SW480 (cell line): ENCODE measurements around the gene SLC44A3.
"Not testable (repeated sequence)": the region's sequence is repeated elsewhere in the genome, so short reads cannot be mapped to it uniquely, and the experiment has no call there.

Experiments used
- DNase-seq: peaks from one replicate; pipeline ENCODE4 v3.0.0-alpha.2; 2016; ENCODE audit warnings: low spot score

The SLC44A3 gene

DNA sequence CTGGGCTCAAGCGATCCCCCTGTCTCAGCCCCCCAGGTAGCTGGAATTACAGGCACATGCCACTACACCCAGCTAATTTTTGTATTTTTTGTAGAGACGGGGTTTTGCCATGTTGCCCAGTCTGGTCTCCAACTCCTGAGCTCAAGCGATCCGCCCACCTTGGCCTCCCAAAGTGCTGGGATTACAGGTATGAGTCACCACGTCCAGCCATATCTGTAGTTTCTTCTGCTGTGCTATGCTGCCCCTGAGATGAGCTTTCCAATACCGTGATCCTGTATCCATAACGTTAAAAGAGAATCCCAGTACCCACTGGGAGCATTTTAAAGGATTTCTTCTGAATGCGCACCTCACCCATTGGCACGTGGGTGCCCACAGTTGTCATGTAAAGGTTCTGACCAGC lies 20.2 kb downstream of the SLC44A3 start:
- DNase-seq, result not testable (repeated sequence)

DNA sequence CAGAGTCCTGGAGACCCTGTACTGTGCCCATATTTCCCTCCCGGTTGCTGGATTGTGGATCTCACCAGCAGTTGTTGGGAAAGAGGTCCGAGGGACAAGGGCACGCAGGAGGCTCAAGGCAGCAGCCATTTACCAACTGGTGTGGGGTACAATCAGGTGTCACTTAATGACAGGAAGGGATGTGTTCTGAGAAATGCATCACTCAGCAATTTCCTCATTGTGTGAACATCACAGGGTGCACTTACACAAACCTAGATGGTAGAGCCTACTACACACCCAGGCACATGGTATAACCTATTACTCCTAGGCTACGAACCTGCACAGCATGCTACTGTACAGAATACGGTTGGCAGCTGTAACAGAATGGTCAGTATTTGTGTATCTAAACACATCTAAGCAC lies 20.7 kb downstream of the SLC44A3 start:
- no peak for DNase-seq

DNA sequence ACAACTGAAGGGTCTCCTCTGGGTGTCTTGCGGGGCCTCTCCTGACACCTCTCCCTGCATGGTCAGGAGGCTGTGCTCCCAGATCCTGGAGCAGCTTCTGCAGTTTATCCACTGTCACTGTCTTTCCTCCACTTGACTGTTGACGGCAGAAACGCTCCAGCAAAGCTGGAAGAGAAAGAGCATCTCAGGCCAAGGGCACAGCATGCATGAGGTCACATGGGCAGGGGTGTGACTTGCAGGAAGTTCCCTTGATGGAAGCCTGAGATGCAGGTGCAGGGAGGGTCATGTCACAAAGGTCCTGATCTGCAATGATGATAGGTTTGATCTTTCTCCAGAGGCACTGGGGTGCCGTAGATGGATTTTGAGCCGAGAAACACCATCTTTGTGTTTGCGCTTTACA lies 23.3 kb downstream of the SLC44A3 start:
- DNase-seq, result no peak

DNA sequence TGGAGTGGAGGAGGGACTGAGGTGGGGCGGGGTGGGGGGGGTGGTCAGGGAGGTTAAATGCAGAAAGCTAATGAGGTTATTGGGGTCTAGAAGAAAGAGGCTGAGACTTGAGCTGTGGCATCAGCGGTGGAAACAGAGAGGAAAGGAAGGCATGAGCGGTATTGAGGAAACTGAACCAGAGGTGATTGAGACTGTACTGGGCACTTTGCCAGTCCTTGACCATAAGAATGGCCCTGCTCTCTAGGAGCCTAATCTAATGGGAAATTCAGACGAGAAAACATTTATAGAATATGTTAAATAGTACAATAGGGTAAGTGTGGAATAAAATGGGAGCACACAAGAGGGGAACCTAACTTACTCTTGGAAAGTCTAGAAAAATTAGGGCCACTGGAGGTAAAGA lies 23.7 kb downstream of the SLC44A3 start:
- DNase-seq, result no peak

DNA sequence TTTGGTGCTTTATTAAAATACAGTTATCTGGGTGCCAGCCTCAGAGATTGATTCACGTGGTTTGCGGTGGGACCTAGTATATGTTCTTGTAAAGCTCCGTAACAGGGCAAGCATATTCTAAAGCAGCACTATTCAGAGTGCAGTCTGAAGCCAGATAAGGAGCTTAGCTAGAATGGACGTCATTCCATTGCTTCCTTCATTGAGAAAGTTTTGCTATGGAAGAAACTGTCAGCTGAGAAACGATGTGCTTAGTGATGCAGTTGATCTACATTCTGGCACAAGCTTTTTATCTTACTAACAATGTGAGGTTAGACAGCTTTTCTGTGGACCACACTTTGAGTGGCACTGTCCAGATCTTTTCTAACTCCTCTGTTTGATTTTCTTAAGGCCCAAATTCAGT lies 26.2 kb downstream of the SLC44A3 start:
- no peak for DNase-seq

DNA sequence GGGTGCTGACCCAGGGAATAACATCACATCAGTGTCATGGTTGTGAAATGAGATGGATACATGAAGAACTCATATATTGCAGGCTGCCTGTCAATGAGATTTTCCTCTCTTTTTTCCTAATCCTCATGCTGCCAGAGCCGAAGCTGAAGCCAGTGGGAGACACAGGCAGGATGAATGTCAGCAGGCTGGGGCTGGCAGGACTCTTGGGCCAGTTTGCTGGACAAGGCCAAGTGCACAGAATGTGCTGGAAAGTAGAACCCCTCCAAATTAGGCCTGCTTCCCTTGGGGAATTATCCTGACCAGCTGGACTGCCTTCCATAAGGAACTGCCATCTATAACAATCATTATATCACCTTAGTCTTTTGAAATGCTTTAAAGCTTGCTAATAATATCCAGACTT lies 31.4 kb downstream of the SLC44A3 start:
- DNase-seq, result no peak

DNA sequence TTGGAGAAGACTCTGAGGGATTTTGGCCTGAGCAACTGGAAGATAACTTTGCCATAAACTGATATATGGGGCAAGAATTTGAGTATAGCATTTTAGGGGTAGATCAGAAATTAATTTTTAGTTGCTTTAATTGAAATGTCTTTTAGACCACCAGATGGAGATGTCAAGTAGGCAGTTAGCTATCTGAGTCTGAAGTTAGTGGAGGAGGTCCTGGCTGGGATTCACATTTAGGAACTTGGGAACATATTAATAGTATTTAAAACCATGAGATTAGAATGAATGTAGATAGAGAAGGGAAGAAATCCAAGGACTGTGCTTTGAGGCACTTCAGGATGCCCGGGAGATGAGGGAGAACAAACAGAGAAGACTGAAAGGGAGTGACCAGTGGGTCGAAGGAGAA lies 32.6 kb downstream of the SLC44A3 start:
- no peak for DNase-seq

DNA sequence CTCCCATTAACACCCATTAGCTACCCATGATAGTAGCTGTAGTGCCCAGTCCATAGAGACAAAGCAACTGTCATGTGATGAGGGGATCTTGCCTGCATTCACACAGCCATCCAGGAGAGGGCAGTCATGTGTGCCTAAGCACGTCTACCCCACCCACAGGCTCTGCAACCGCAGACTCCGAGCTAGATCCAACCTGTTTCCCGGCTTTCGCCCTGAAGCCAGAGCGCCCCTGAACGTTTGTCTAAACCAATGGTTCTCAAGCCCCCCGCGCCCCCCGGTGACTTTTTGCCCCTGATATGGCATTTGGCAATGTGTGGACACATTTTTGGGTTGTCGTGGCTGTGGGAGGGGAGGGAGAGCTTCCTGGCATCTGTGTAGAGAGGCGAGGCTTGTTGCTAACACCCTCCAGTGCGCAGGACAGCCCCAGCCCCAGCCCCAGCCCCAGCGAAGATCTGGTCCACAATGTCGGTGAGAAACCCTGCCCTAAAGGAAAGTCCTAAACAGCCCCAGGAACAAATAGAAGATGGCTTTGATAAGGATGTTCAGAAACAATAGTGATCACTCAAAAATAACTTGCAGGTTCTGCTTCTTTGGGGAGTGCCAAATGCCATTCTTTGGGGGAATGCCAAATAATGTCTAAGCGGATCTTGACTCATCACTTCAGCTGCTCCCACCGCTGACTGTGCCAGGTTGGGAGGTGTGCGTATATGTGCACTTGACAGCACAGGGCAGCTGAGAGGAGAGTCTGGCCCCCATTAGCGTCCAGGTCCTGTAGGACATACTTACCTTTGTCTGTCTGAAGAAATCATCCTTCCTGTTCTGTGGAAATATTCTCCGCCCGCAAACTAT lies 34.5 kb downstream of the SLC44A3 start:
- DNase-seq, result peak; percentile 88

DNA sequence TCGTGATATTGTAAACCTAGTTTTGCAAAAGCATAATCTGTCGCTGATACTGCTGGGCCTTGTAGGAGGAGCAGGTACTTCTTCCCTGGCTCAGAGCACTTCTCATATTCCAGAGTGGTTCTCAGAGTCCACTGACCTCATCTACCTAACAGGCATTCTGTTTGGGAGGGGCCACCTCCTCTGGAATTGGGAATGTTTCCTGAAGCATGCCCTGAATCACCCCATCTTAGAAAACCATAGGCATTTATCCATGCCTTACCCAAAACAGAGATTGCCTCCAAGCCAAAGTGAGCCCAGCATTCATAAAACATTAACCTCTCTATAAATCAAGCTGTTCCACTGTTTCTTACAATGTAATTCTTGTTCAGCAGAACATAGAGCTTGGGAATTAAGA lies 35.1 kb downstream of the SLC44A3 start:
- DNase-seq, result peak; percentile 5

DNA sequence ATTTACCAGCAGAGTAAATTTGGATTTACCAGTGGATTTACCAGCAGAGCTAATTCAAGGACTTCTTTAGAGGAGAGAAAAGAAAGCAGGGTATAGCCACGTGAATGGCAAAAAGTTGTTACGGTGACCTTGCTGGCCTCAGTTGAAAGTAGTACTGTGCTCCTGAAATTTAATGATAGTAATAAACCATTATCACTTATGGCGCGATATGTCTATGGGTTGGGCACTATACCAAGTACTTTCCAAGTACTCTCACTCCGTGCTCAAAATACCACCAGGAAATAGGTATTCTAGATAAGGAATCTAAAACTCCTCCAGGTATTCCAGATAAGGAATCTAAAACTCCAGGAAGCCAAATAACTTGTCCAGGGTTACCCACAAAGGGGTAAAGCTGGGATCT lies 35.8 kb downstream of the SLC44A3 start:
- no peak for DNase-seq

DNA sequence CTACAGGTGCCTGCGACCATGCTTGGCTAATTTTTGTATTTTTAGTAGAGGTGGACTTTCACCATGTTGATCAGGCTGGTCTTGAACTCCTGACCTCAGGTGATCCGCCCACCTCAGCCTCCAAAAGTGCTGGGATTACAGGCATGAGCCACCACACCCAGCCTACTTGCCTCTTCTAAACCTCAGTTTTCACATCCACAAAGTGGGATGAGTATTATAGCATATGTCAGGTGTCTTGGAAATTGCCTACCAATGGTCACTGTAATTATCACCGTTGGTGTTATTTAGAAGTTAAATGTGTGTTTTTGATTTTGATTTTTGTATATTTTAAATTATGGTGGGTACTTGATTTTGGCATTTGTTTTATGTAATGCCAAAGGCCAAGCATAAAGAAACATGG lies 36.7 kb downstream of the SLC44A3 start:
- no peak for DNase-seq

DNA sequence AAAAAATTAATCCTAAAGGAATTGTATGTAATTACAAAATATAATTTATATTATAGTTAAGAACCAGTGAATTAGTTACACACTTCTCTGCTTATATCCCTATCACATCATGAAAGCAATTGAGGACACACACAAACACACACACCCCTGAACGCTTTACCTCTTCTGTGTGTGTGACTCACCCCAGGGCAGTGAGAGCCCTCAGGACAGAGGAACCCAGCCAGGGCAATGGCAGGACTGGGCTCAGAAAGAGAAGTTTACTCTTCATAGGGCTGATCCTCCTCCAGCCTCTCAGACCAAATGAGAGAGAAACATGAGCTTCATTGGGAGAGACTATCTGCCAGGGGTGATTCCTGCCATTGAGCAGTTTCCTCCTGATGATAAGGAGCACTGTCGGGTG lies 38.1 kb downstream of the SLC44A3 start:
- DNase-seq, result no peak

DNA sequence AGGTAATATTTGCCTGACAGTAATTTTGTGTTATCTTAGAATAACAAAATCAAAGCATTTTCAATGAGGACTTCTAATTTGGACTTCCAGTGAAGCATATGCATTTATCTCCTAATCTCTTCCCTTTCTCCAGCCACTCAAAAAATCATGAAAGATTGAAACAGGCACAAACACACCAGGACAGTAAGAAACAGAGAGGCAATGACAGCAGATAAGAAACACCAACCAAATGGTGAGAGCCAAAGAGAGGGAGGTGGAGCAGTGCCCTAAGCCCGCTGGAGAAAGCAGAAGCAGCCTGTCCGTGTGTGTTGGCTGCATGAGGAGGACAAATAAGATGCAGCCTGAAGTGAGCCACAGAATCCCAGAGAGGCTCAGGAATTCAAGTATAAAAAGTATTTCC lies 39.0 kb downstream of the SLC44A3 start:
- DNase-seq, result no peak

DNA sequence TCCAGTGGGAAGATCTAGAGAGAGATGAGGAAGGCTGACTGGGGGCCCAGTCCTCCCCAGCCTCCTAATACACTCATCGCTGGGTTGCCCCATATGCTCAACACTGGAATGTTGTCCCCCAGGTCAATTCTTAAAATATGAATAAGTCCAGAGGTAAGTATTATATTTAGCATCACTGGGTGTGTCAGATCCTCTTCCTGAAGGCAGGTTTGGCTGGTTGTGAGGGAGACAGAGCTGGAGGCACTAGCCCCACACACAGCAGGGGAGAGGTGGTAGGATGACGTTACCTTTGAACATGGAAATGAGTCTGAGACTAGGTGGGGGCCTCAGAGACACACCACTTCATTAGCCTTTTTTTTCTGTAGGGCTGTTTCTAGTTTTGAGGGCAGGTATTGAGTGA lies 42.6 kb downstream of the SLC44A3 start:
- DNase-seq, result no peak

DNA sequence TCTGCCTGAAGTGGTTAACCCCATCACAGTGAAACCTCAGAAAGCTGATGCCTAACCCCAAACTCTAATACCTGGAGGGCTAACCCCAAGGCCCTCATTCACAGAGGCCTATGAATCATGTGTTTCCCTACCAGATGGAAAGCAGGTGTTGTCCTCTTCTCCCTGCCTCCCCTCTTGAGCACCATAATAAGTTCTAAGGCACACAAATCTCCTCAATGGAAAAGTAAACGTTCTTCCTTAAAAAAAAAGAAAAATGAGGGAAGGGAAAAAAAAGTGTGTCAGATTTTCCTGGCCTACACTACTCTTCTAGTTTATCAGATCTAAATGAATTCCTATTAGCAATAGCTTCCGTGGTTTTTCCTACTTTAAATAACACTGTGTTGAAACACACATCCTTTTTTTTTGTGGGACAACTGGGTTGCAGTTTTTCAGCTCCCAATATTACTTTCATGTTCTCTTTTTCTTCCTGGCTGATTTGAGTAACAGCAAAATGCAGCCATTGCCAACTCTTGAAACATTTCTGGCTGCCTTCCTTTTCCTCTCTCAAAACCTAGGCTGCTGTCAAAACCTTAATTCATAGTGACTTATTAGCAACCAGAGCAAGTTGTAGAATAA lies 43.2 kb downstream of the SLC44A3 start:
- DNase-seq, result no peak

DNA sequence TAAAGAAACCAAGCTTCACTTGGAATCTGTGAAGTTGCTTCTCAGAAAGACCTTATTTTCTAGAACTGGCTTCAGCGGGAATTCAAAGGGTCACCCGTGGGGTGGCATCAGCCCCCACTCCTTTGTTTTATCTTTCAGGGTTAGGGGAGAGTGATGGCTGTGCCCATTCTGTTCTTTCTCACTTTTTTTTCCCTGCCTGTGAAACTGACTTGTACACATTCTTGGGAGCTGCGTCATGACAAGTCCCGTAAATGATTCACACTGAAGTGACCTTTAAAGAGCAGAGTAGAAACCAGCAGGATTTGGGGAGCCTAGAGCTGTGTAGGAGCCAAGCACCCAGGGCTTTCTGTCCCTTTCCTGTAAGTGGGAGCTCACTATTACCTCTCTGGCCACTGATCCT lies 43.8 kb downstream of the SLC44A3 start:
- DNase-seq, result peak; percentile 31

DNA sequence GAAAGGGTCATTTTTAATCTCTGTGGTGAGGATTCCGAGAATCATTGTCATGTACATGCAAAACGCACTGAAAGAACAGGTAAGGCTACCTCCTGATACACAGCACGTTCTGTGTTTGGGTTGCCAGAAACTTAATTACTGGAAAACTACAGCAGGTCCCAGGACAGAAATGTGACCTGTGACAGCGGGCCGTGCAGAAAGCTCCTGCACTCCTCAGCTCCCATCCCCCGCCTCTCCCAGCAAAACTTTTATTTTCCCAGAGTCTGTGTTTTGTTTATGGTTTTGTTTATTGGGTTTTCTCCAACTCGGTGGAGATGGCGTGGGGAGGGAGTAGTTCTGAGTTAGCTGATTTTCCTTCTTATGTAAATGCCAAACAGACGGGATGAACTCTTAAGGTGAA lies 44.7 kb downstream of the SLC44A3 start:
- DNase-seq, result no peak

DNA sequence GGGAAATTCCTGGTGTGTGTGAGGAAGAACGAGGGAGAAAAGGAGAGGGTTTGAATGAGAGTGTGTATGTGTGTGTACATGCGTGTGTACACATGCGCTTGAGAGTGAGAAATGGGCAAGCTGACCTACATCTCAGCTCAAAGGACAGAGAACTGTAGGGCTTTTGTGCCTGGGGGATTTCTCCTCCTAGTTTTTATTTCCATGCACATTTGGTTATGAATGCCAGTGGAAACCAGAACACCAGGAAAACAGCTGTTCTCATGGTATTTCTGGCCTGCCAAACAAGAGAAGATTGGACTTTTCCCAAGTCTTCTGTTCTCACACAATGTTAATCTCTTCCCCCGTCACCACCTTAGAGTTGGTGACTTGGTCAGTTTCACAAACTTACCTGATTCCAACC lies 45.2 kb downstream of the SLC44A3 start:
- no peak for DNase-seq

DNA sequence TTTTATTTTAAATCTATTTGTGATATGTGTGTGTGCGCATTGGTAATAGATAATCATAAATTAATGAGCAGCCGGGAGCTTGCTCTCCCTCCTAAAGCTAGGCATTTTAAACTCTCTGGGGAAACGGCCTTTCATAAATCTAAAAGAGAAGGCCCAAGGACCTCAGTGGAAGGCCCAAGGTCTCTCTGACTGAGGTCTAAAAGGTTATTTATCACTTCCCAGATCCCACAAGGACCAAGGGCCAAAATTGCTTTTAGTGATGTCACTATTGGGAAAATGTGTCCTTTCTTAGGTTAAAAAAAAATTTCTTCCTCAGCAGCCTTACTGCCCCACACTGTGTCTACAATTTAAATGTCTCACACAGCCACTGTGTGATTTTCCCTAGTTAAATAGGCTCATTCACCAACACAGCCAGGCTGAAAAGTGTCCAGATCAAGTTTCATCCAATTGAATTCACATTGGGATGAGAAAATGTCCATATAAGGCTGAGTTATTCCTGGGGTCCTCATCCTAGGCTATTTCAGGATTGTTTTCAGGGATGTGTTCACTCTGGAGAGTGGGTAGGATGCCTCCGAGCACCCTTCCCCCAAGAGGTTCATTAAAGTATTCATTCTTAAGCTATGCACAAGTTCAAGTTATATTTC lies 46.1 kb downstream of the SLC44A3 start:
- no peak for DNase-seq

DNA sequence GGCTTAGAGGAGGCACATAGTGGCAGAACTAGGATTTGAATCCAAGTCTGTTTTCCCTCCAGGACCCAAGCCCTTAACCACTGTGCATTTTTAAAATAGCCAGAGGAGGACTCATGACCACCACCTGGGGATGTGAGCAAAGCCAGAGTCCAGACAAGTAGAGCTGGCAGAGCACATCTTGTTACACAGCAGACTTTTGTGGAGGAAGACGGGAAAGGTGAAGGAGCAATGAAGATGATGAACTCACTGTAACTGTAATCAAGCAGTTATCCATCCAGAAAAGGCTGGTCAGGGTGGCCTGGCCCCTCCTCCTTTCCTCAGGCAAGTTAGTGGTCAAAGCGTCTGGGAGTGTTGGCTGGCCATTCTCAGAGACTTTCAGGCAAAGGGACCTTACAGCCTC lies 50.9 kb downstream of the SLC44A3 start:
- no peak for DNase-seq

DNA sequence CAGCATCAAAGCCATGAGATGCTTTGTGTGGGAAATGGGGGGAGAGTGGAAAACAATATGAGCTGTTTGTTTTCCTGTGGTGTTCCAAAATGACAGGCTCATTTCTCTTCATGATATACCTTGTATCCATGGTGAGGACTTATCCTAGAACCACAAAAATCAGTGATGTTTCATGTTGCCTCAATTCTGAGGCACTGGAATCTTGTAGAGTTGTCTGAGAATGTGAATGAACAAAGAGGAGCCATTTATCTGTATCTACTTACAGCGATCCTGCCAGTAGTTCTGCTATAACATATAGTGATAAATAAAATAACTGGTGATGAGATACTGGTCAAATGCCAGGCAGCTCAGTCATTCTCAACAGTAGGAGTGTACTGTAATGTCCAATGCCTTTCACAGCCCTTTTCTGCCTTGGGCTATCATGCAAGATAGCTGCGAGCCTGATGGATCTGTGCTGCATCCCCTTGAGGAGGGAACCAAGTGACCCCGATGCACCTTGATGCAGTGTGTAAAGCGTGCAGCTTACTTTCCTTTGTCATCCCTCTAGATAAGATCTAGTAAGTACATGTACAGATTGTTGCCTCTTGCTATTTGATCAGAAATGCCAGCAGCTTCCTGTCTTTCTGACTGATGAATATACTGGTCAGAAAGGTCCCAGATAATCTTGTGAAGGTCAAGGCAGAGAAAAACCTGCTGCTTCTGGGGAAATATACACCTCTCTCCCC lies 52.8 kb downstream of the SLC44A3 start:
- no peak for DNase-seq

DNA sequence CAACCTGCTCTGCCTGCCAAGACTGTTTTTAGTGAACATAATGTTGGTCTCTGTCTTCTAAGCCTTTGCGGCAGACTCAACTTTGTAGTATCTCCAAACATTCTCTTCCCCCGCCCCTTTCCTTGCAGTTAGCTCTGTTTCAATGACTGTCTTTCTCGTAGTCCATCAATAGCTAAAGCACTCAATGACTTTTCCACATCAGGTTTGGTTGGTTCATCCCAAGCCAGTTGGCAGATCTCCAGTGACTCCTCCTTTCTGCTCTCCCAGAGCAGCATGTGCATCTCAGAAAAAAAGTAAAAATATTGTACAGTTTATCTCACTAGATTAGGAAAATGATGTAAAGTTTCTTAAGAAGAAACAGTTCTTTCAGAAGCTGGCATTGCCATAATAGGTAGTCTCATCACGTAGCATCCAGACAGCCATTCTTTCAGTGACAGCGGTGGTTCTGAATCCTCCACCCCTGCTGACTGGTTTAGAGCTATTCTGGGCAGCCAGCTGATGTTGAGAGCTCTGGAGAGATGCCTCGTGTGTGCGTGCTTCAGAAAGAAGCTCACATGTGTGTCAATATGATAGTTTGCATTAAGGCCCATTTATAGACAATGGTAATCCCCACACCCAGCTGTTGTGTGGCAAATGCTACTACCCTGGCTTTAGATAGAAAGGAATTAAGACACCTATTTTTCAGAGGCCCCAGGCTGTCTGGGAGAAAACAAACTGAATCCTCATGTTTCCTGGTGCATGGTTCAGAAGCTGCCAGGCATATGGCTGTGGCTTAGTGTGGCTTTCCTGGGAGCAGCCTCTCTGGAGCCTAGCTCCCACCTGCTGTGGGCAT lies 53.6 kb downstream of the SLC44A3 start:
- no peak for DNase-seq
